SKM-1 (cell line): ENCODE measurements around the gene SMIM22.
A peak's percentile ranks its signal among the peaks of the same experiment; 100 is the strongest.

ENCODE experiments used
- DNase-seq: peaks from one replicate; lab custom pipeline; 2025; ENCODE audit not compliant: unreplicated experiment; lab: John Stamatoyannopoulos, UW

SMIM22 gene

GRCh38 chr16:4795828-4796572 lies 831 bp downstream of the SMIM22 start:
- no peak for DNase-seq

GRCh38 chr16:4796982-4797804 lies 2.0 kb downstream of the SMIM22 start:
- no peak for DNase-seq

GRCh38 chr16:4797805-4798252 lies 2.7 kb downstream of the SMIM22 start:
- no peak for DNase-seq

- DNase-seq, result no peak
Observed at GRCh38 chr16:4798456-4798855, 3.3 kb downstream of the SMIM22 start.

GRCh38 chr16:4799171-4799855 lies 4.1 kb downstream of the SMIM22 start:
- no peak for DNase-seq

GRCh38 chr16:4800290-4801041 lies 5.3 kb downstream of the SMIM22 start:
- DNase-seq, result peak; percentile 78

- DNase-seq, result no peak
Observed at GRCh38 chr16:4801051-4801961, 6.1 kb downstream of the SMIM22 start.

GRCh38 chr16:4801962-4802658 lies 6.9 kb downstream of the SMIM22 start, which contains the start of gene ROGDI:
Gene ROGDI (minus strand): TSS chr16:4802633. CDS start chr16:4802571, 62 bp downstream.
- DNase-seq, result peak; percentile 38

- peak; percentile 85 for DNase-seq
Observed at GRCh38 chr16:4802659-4803287, 7.6 kb downstream of the SMIM22 start.

- no peak for DNase-seq
Observed at GRCh38 chr16:4803401-4803844, 8.3 kb downstream of the SMIM22 start.

GRCh38 chr16:4803898-4804762 lies 9.0 kb downstream of the SMIM22 start:
- DNase-seq, result no peak

- no peak for DNase-seq
Observed at GRCh38 chr16:4805231-4805630, 10.1 kb downstream of the SMIM22 start.

- DNase-seq, result no peak
Observed at GRCh38 chr16:4806280-4806679, 11.1 kb downstream of the SMIM22 start.

- no peak for DNase-seq
Observed at GRCh38 chr16:4811242-4811641, 16.1 kb downstream of the SMIM22 start.

GRCh38 chr16:4811773-4812172 lies 16.6 kb downstream of the SMIM22 start:
- no peak for DNase-seq

- no peak for DNase-seq
Observed at GRCh38 chr16:4813251-4814003, 18.3 kb downstream of the SMIM22 start.

GRCh38 chr16:4814046-4814445 lies 18.9 kb downstream of the SMIM22 start:
- DNase-seq, result no peak
